Measurements from ENCODE around the gene GAL3ST3.

GRCh38 chr11:66007201-66007634 is 41.7 kb downstream of the GAL3ST3 start:
- peak; percentile 45 for TF ChIP-seq POLR2A (IDR thresholded peaks at IDR 0.05; ENCODE audit: low read depth, low read length)
- TF ChIP-seq BACH1 (IDR thresholded peaks at IDR 0.05; ENCODE audit: borderline replicate concordance): no peak
- TF ChIP-seq FOS (IDR thresholded peaks at IDR 0.05; ENCODE audit: borderline replicate concordance, extremely low read depth, insufficient read length): no peak
